AG10803 (cell line): ENCODE data around the gene DTX3L.
"Not testable (repeated sequence)": the region's sequence is repeated elsewhere in the genome, so short reads cannot be mapped to it uniquely, and the experiment has no call there.

Source experiments
- DNase-seq: peaks from one replicate; pipeline ENCODE4 v3.0.0; 2010; ENCODE audit warnings: low read depth
- H3K4me3 ChIP-seq: 2 replicates; pipeline ENCODE4 v1.5.1; 2011; ENCODE audit warnings: mild to moderate bottlenecking, low read length, control low read depth
- CTCF ChIP-seq: conservative IDR thresholded peaks from 2 replicates; pipeline ENCODE4 v1.5.1; 2011; ENCODE audit warnings: mild to moderate bottlenecking, low read length, control low read depth, inconsistent platforms

Gene DTX3L

GRCh38 chr3:122560680-122561079 lies 3.5 kb upstream of the DTX3L start:
- peak; percentile 72 for TF ChIP-seq CTCF
- H3K4me3 ChIP-seq: no peak overlapping the region
- DNase-seq: peak; percentile 60

DNA sequence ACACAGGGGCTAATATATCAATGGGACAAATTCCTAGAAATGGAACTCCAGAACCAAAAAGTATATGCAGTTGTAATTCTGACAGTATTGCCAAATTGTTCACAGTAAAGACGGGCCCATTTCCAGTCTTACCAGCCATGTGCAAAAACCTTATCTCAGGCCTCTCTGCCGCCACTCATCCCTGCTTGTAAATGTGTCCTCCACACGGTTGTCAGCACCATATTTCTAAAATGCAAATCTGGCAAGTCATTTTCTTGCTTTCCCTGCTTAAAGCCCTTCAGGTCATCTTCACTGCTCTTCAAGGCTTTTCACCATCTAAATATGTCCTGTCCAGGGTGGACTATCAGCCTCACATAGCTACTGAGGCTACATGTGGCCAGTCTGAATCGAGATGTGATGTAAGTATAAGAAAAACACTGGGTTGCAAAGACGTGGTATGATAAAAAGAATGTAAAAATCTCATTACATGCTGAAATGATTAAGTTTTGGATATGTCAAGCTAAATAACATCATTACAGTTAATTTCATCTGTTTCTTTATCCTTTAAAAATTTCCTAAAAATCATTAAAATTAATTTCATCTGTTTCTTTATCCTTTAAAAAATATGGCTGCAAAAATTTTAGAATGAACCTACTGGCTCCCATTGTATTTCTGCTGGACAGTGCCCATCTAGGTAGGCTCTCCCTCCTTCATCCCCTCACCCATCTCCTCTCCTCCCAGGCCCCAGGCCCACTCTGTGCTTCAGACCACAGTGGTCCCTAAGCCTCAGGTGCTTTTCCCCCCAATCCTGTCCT lies 1.0 kb upstream of the DTX3L start:
- peak overlapping the region; percentile 80 for H3K4me3 ChIP-seq
- peak; percentile 51 for DNase-seq
- TF ChIP-seq CTCF: no peak

DNA sequence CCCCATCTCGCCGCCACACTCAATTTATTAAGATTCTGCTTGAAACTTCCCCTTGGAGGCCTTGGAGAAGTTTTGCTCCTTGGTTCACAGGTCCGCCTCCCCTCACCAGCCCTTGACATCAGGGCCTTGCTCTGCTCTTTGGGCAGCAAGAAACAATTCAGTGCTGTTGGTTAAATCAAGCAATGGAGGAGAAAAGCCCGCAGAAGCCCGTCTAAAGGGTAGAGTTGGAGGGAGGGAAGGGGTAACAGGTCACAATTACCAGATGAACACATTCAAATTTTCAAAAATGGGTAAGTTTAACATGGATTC lies 467 bp upstream of the DTX3L start:
- peak; percentile 23 for DNase-seq
- TF ChIP-seq CTCF: no peak
- peak overlapping the region; percentile 80 for H3K4me3 ChIP-seq

- not testable (repeated sequence) for H3K4me3 ChIP-seq, DNase-seq
Measured at GRCh38 chr3:122568131-122568530, 4.0 kb downstream of the DTX3L start.

DNA sequence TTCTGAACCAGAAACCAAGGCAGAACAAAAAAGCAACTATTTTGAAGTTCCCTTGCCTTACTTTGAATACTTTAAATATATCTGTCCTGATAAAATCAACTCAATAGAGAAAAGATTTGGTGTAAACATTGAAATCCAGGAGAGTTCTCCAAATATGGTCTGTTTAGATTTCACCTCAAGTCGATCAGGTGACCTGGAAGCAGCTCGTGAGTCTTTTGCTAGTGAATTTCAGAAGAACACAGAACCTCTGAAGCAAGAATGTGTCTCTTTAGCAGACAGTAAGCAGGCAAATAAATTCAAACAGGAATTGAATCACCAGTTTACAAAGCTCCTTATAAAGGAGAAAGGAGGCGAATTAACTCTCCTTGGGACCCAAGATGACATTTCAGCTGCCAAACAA lies 4.6 kb downstream of the DTX3L start:
- no peak for TF ChIP-seq CTCF
- no peak for DNase-seq
- no peak overlapping the region for H3K4me3 ChIP-seq

GRCh38 chr3:122572940-122573412 lies 8.8 kb downstream of the DTX3L start:
- TF ChIP-seq CTCF: no peak
- DNase-seq: no peak
- no peak overlapping the region for H3K4me3 ChIP-seq

DNA sequence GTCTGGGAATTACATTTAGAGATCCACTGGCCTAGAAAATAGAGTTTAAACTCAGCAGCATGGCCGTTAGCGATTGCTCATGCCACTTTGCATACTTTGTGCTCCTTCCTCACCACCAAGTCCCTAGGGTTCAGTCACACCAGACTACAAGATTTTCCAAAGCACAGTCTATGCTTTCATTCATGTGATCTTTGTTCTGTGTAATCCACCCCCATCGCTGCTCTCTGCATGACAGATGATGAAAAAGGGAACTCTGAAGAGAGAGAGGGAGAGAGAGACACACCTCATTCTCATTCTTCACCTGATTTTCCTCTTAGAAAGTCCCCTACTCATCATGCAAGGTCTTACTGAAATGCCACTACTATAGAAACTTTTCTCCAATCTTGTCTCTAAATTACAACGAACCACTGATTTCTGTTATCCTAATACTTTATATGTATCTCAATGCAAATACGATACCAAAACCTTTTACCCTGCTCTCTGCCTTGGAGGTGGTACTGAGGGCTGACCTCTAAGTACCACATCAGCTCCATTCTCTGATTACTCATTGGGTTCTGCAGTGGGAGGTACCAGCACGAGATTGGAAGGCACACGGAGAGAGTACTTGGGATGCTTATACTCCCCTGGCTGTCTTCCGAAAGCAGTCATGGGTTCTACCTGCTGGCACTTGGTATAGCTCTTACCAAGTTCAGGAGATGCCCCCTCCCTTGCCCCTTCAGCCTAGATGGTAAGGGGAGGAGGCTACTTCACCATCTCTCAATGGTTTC lies 12.2 kb downstream of the DTX3L start:
- TF ChIP-seq CTCF: no peak
- DNase-seq: no peak
- H3K4me3 ChIP-seq: no peak overlapping the region
